ENCODE data around the gene ZNF775.

ZNF775 gene

GRCh38 chr7:150337659-150338081, 41.5 kb upstream of the ZNF775 start:
- no peak for TF ChIP-seq CTCF (IDR thresholded peaks at IDR 0.05; ENCODE audit: insufficient read depth, low read length, poor library complexity, severe bottlenecking)
- DNase-seq (ENCODE audit: extremely low read depth, insufficient read length): no peak
- no peaks in the 10 kb centered on the region for H3K27me3 ChIP-seq (replicated peaks; ENCODE audit: control insufficient read depth, insufficient read depth, low read length)
- no peak overlapping the region for H3K4me3 ChIP-seq (replicated peaks; ENCODE audit: low read depth, low read length)
- H3K36me3 ChIP-seq (ENCODE audit: control insufficient read depth, insufficient read depth, low read length): peaks cover 10% of the 10 kb centered on the region

GRCh38 chr7:150338166-150338829, 40.8 kb upstream of the ZNF775 start:
- Histone ChIP-seq H3K4me3 (replicated peaks; ENCODE audit: low read depth, low read length) (no peak overlapping the region), H3K36me3 (ENCODE audit: control insufficient read depth, insufficient read depth, low read length) (peaks cover 8% of the 10 kb centered on the region), H3K27me3 (replicated peaks; ENCODE audit: control insufficient read depth, insufficient read depth, low read length) (no peaks in the 10 kb centered on the region)
- TF ChIP-seq CTCF (IDR thresholded peaks at IDR 0.05; ENCODE audit: insufficient read depth, low read length, poor library complexity, severe bottlenecking): no peak
- DNase-seq (ENCODE audit: extremely low read depth, insufficient read length): no peak

DNA sequence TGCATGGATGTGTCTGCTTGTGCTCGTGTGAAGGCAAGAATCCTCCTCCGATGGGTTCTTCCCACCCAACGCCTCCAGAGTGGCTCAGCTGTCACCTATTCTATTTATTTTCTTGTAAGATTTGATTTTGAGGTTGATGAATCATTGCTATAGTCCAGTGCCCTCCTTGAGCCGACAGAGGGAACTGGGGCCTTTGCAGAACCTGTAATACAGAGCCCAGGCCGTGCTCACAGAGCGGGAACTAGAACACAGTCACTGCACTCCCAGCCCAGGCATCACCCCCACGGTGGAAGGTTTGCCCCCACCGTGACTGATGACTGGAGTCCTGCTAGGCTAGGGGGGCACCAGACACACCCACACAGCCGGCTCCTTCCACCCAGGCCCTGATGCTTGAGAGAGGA, 39.7 kb upstream of the ZNF775 start:
- H3K4me3 ChIP-seq (replicated peaks; ENCODE audit: low read depth, low read length): no peak overlapping the region
- no peaks in the 10 kb centered on the region for H3K27me3 ChIP-seq (replicated peaks; ENCODE audit: control insufficient read depth, insufficient read depth, low read length)
- no peak for DNase-seq (ENCODE audit: extremely low read depth, insufficient read length)
- no peak for TF ChIP-seq CTCF (IDR thresholded peaks at IDR 0.05; ENCODE audit: insufficient read depth, low read length, poor library complexity, severe bottlenecking)
- peaks cover 8% of the 10 kb centered on the region for H3K36me3 ChIP-seq (ENCODE audit: control insufficient read depth, insufficient read depth, low read length)

- Histone ChIP-seq H3K27me3 (replicated peaks; ENCODE audit: control insufficient read depth, insufficient read depth, low read length) (no peaks in the 10 kb centered on the region), H3K4me3 (replicated peaks; ENCODE audit: low read depth, low read length) (no peak overlapping the region), H3K36me3 (ENCODE audit: control insufficient read depth, insufficient read depth, low read length) (peaks cover 8% of the 10 kb centered on the region)
- TF ChIP-seq CTCF (IDR thresholded peaks at IDR 0.05; ENCODE audit: insufficient read depth, low read length, poor library complexity, severe bottlenecking): no peak
- no peak for DNase-seq (ENCODE audit: extremely low read depth, insufficient read length)
Observed at GRCh38 chr7:150340024-150340749, 38.9 kb upstream of the ZNF775 start.

DNA sequence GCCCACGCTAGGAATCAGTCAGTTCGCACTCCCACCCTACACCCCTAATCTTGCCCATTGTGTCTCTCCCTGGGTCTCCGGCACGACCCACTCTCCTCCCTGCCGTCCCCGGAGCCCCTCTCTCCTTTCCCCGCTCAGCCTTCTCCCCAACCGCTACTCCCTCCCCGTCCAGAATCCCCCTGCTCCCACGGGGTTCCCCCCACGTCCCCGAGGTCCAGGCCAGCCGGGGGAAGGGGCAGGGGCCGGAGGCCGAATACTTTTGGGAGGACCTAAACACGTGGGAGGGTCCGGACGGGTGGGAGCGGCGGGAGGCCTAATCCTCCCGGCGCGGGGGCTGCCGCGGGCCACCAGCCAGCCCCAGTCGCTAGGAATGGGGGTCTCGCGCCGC, 38.3 kb upstream of the ZNF775 start:
- no peaks in the 10 kb centered on the region; the same call in 1 of the 2 replicates for H3K27me3 ChIP-seq (replicated peaks; ENCODE audit: control insufficient read depth, insufficient read depth, low read length)
- peaks cover 8% of the 10 kb centered on the region for H3K36me3 ChIP-seq (ENCODE audit: control insufficient read depth, insufficient read depth, low read length)
- TF ChIP-seq CTCF (IDR thresholded peaks at IDR 0.05; ENCODE audit: insufficient read depth, low read length, poor library complexity, severe bottlenecking): no peak
- no peak for DNase-seq (ENCODE audit: extremely low read depth, insufficient read length)
- H3K4me3 ChIP-seq (replicated peaks; ENCODE audit: low read depth, low read length): no peak overlapping the region

Data from GM06990 (cell line).